Testis (tissue), 2 donors: Measurements from ENCODE around the gene GJA3.

Experiments
- CTCF ChIP-seq, 3 experiments: fragments of 450-650 bp in 2 of 3; fragments of 200-600 bp in 1 of 3; sonication (generic) in 1 of 3; IDR thresholded peaks; one replicate each; pipeline ENCODE4 v1.5.1; 2016 to 2019; ENCODE audit warnings: antibody characterized with exemption in 3 of 3, mild to moderate bottlenecking in 2 of 3, moderate library complexity in 1 of 3
- POLR2A ChIP-seq: fragments of 450-650 bp; IDR thresholded peaks from one replicate; pipeline ENCODE4 v1.6.1; 2017; ENCODE audit warnings: antibody characterized with exemption, mild to moderate bottlenecking, moderate library complexity

- TF ChIP-seq POLR2A (no peak), CTCF (IDR thresholded peaks at IDR 0.05) (no peak)
Measured at GRCh38 chr13:20175406-20175794, 14.5 kb upstream of the GJA3 start.
